NT2/D1 (cell line): ENCODE data around the gene MMD.

Experiments used
- DNase-seq: peaks from one replicate; pipeline ENCODE4 v3.0.0-alpha.2; 2011; ENCODE audit warnings: low read depth, low spot score
- H3K27me3 ChIP-seq: 2 replicates; pipeline ENCODE4 v1.6.0; 2011; ENCODE audit warnings: mild to moderate bottlenecking; ENCODE audit not compliant: insufficient read length, insufficient read depth
- H3K36me3 ChIP-seq: 2 replicates; pipeline ENCODE4 v1.6.1; 2011; ENCODE audit warnings: mild to moderate bottlenecking, low read length, mixed read lengths; ENCODE audit not compliant: insufficient read depth, insufficient read length
- H3K4me1 ChIP-seq: 2 replicates; pipeline ENCODE4 v1.5.1; 2011; ENCODE audit not compliant: insufficient read depth, insufficient read length
- H3K4me3 ChIP-seq: 2 replicates; pipeline ENCODE4 v1.5.1; 2011; ENCODE audit warnings: low read depth; ENCODE audit not compliant: insufficient read length
- H3K9ac ChIP-seq: 2 replicates; pipeline ENCODE4 v1.6.0; 2011; ENCODE audit warnings: low read depth; ENCODE audit not compliant: insufficient read length
- H3K9me3 ChIP-seq: 2 replicates; pipeline ENCODE4 v1.5.1; 2011; ENCODE audit warnings: mild to moderate bottlenecking, low read length; ENCODE audit not compliant: insufficient read depth
- SUZ12 ChIP-seq: IDR thresholded peaks from 2 replicates; pipeline ENCODE4 v1.6.1; 2011; ENCODE audit not compliant: insufficient read length, insufficient read depth; ENCODE audit errors: extremely low read depth
- YY1 ChIP-seq: IDR thresholded peaks from 2 replicates; pipeline ENCODE4 v1.6.1; 2011; ENCODE audit not compliant: insufficient read length, insufficient read depth
- ZNF274 ChIP-seq: IDR thresholded peaks from 2 replicates; pipeline ENCODE4 v1.6.1; 2011; ENCODE audit warnings: mild to moderate bottlenecking, low read depth, low read length

The MMD gene

DNA sequence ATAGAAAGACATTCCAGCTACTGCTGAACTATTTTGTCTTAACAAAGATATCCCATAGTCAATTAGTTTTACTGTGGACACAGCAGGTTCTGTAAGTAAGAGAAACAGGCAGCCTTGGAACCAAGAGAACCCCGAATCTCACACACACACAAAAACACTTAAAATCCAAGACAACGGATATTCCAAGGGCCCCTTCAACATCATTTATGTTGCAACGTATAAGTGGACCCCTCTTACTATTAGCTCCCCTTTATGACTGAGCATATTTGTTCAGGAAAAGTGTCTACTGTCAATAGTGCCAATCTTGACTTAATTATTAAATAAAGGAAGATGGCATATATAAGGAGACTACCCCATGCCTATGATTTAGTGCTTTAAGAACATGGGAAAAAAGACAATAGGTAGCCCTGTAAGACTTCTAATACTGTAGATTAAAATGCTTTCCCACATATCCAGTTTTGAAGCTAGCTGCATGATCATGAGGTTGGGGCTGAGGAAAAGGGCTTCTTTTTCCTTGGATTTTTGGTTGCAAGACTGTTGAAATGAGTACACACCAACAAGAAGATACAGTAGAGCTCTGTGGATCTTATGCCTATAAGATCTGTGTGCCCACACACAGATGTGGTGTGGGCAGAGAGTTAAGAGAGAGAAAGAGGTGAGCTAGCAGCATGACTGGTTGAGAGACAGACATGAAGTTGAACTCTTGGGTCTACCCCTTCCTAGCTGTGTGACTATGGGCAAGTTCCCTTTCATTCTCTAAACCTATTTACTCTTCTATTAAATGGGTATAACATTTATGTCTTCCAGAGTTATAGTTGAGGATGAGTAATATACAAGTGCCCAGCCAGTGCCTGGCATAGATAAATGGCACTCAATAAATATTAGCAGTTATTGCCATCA, 3.0 kb downstream of the MMD start:
- no peaks in the 10 kb centered on the region for H3K9me3 ChIP-seq
- H3K4me1 ChIP-seq, result no peaks in the 10 kb centered on the region
- DNase-seq, result no peak
- no peaks in the 10 kb centered on the region for H3K27me3 ChIP-seq
- TF ChIP-seq ZNF274 (no peak), SUZ12 (no peak), YY1 (no peak)
- peaks cover 14% of the 10 kb centered on the region for H3K36me3 ChIP-seq
- no peak overlapping the region for H3K9ac ChIP-seq
- no peak overlapping the region for H3K4me3 ChIP-seq

GRCh38 chr17:55417411-55418268, 4.0 kb downstream of the MMD start:
- DNase-seq, result no peak
- Histone ChIP-seq H3K4me3 (no peak overlapping the region), H3K4me1 (no peaks in the 10 kb centered on the region), H3K9me3 (no peaks in the 10 kb centered on the region), H3K27me3 (no peaks in the 10 kb centered on the region), H3K9ac (no peak overlapping the region), H3K36me3 (peaks cover 23% of the 10 kb centered on the region)
- TF ChIP-seq SUZ12, result no peak
- no peak for TF ChIP-seq YY1
- no peak for TF ChIP-seq ZNF274

DNA sequence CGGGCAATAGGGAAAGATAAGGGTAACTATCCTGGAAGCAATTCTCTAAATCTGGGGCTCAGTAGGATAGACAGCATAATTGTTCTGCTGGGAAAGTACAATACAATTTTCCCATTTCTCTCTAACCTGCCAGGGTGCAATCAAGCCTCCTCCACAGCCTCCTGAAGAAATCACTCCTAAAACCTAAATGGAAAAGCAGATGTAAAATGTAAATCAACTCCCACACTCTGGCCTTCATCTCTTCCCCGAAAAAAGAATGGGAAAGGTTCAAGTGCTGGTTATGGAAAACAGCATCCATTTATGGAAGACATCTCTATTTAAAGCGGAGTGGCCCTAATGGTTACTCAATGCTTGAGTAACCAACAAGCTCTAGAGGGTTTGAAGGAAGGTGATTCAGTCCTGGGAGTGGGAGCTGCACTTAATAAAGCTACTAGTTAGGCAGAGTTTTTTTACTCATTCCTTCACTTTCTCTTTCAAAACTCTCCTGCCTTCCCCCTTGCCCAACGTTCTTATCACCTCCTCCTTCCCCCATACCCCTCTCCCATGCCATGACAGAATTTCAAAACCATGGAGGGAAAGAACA, 5.1 kb downstream of the MMD start:
- TF ChIP-seq SUZ12, result no peak
- TF ChIP-seq ZNF274, result no peak
- no peak for TF ChIP-seq YY1
- peaks cover 25% of the 10 kb centered on the region for H3K36me3 ChIP-seq
- H3K9ac ChIP-seq, result no peak overlapping the region
- H3K4me3 ChIP-seq, result no peak overlapping the region
- no peaks in the 10 kb centered on the region for H3K9me3 ChIP-seq
- DNase-seq, result no peak
- H3K27me3 ChIP-seq, result no peaks in the 10 kb centered on the region
- H3K4me1 ChIP-seq, result no peaks in the 10 kb centered on the region

DNA sequence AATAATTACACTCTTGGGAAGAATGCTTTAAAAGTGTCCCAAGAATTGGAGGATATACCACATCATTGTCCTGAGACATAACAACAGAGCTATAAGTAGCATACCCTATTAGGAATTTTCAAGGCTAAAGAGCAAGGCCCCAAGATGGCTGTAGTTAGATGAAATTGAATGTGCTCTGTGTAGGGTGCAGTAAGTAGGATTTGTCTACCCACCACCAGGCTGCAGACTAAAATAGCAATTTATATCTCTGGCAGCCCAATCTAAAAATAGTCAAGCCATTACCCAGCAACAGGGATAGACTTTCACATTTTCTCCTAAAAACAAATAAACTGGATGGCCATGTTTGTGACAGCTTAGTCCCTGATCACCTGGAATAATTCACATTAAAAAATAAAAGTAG, 5.6 kb downstream of the MMD start:
- Histone ChIP-seq H3K4me1 (no peaks in the 10 kb centered on the region), H3K9ac (no peak overlapping the region), H3K9me3 (no peaks in the 10 kb centered on the region), H3K4me3 (no peak overlapping the region), H3K27me3 (no peaks in the 10 kb centered on the region), H3K36me3 (peaks cover 30% of the 10 kb centered on the region)
- DNase-seq, result no peak
- TF ChIP-seq ZNF274 (no peak), YY1 (no peak), SUZ12 (no peak)

GRCh38 chr17:55414983-55415382, 6.7 kb downstream of the MMD start:
- Histone ChIP-seq H3K36me3 (peaks cover 40% of the 10 kb centered on the region), H3K4me1 (no peaks in the 10 kb centered on the region), H3K9me3 (no peaks in the 10 kb centered on the region), H3K4me3 (no peak overlapping the region), H3K9ac (no peak overlapping the region), H3K27me3 (no peaks in the 10 kb centered on the region)
- no peak for DNase-seq
- TF ChIP-seq ZNF274, result no peak
- no peak for TF ChIP-seq SUZ12
- no peak for TF ChIP-seq YY1

DNA sequence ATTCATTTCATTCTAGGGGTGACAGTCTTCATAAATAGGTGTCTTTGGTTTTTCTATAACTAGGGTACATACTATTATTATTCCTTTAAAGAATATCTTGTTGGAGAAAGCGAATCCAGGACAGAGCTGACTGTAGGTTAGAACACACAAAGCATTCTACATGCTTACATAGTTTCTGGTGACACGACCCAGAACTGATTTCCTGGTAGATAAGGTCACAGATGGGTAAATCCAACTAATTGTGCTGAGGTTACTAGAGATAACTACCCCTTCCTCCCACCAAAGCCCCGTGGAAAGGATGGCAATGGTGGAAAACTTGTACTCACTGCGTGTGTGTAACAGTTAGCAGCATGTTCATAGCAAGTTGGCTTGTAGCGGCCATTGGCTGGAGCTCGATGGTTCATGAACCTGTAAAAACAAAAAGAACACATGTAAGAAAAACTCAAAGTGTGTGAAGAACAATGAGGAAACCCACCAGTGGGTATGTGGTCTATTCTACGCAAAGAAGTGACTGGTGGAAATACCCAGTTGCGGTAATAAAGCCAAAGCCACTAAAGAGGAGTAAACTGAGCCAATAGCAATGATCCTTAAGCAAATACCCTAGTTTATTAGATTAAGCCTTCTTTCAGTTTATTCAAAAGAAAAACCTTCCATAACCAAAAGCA, 7.7 kb downstream of the MMD start:
- H3K27me3 ChIP-seq, result no peaks in the 10 kb centered on the region
- peaks cover 46% of the 10 kb centered on the region for H3K36me3 ChIP-seq
- H3K4me1 ChIP-seq, result no peaks in the 10 kb centered on the region
- no peak for TF ChIP-seq SUZ12
- H3K9me3 ChIP-seq, result no peaks in the 10 kb centered on the region
- H3K9ac ChIP-seq, result no peak overlapping the region
- DNase-seq, result no peak
- H3K4me3 ChIP-seq, result no peak overlapping the region
